T-helper 1 cell (primary cell): ENCODE measurements around the gene SEMG1.
A peak's percentile ranks its signal among the peaks of the same experiment; 100 is the strongest.

Source experiments
- DNase-seq, 5 donors: peaks; one replicate each; pipeline ENCODE4 v3.0.0-alpha.2; 2012 to 2020

The SEMG1 gene

GRCh38 chr20:45223136-45223535 lies 16.3 kb downstream of the SEMG1 start:
- no peak for DNase-seq

DNA sequence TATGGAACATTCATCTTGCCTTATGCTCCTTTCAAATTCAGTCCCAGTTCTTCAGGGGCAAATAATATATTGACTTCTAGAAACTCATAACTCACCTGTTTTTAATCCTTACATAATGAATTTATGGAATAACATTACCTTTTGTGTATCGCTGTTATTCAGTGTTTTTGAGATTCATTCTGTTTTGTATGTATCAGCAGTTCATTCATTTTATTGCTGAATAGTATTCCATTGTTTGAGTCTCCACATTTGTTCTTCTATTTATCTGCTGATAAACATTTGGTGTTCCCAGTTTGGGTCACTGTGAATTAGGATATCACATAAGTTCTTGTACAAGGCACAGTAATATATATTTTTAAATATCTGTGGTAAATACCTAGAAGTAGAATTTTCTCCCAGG lies 19.5 kb downstream of the SEMG1 start:
- DNase-seq: no peak

DNA sequence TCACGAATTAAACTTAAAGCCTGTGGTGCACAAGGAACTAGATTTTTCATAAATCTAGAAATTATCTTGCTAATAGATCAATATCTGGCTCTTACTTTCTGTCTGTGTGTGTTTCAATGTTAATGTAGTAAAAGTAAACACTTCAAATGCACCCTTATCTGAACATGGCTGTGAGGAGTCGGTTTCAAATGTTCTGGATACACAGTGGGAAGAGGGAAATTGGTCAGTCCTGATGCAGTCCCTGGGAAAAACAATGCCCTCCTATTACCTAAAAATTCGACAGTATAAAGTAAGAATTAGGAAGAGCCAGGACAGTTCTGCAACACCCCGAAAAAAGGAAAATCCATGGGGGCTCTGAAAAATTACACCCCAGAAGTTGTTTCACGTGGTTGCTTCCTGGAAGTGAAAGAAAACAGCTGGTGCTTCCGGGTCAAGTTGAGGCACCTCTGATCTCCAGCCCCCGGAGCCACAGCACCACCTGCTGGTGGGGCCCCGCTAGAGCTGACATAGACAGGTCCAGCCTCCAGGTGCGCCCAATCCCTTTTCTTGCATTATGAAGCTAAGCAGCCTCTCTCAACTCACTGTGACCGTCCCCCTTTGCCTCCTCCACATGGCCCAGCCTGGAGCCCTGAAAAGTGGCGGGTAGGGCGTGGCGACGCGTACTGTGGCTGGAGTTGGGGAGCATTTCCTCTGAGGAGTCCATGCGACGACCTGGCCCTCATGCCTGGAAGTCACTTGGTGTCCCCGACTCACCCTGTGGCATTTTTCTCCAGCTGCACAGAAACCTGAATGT lies 22.6 kb downstream of the SEMG1 start:
- peak in 2 of 5 donors; percentile 11 to 46 for DNase-seq

DNA sequence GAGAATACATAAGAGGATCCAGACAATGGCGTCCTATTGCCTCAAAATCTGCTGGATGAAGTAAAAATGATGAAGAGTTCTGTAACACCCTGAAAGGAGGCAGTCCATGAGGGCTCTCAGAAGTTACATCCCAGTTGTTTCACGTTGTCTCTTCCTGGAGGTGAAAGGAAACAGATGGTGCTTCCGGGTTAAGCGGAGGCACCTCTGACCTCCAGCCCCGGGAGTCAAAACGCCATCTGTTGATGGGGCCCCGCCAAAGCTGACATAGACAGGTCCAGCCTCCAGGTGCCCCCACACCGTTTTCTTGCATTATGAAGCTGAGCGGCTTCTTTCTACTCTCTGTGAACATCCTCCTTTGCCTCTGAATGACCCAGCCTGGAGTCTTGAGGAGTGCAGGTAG lies 23.8 kb downstream of the SEMG1 start:
- DNase-seq: no peak

DNA sequence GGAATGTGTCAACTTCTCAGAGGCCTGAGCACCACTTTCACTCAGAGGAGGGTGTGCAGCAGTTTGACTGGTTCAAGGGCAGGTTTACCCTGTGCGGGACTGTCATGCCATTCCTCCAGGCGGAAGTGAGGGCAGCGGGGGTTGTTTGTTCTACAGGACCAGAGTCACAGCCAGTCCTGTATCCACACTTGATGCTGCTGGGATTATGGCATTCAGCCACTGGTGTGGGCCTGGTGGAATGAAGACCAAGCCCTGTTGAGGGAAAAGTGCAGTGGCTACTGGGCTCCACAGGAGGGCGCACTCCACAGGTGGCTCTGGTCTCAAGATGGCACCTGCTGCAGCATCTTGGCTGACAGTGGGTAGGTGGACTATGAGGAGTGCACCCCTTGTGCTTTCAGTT lies 29.2 kb downstream of the SEMG1 start:
- DNase-seq: peak in 1 of 5 donors; percentile 26

DNA sequence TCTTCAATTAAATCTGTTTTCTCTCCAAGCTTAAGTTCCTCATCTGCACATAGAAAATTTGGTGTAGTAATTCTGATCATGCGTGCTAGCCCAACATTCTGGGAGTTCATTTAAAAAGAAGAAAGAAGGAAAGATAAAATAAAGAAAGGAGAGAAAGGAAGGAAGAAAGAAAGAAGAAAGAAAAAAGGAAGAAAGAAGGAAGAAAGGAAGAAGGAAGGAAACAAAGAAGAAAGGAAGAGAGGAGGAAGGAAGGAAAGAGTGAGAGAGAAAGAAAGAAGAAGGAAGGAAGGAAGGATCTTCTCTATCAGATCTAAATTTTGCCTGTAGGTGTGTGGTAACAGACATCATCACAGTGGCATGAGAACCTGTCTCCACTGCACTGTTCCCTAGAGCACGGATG lies 31.3 kb downstream of the SEMG1 start:
- no peak for DNase-seq

- DNase-seq: peak in 1 of 5 donors; percentile 16
These were observed 39.3 kb downstream of the SEMG1 start for GRCh38 chr20:45246109-45246508.

DNA sequence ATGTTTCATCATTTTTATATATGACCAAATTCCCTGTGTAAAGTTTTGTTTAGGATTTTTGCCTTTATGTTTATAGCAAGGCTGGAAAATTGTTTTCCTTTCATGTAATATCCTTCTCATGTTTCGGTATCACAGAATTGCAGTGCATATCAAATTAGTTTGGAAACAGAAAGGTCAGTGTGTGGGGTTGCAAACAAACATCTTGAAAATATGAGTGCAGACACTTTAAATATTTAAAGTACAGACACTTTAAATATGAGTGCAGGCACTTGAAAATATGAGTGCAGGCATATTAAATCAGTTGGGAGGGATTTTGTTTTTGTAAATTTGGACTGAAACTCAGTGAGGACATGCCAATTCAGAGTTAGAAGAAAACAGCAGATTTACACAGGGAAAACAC lies 41.0 kb downstream of the SEMG1 start:
- DNase-seq: no peak

DNA sequence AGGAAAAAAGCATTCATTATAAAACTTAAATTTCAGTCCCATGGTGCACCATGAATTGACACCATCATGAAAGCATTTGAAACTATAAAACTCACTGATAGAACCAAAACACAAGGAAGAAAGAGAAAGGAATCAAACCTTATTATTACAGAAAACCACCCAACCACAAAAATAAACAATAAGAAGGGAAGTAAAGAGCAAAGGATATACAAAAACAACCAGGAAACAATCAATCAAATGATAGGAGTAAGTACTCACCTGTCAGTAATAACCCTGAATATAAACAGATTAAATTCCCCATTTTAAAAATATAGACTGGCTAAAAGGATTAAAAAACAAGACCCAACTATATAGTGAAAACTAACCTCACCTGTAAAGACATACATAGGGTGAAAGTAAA lies 41.8 kb downstream of the SEMG1 start:
- DNase-seq: no peak

GRCh38 chr20:45251884-45252560 lies 45.2 kb downstream of the SEMG1 start:
- no peak for DNase-seq

GRCh38 chr20:45253261-45253660 lies 46.4 kb downstream of the SEMG1 start:
- no peak for DNase-seq

GRCh38 chr20:45254383-45255262 lies 47.8 kb downstream of the SEMG1 start, which contains the start of gene SLPI:
Gene SLPI, minus strand, starts transcription at chr20:45254564. Its CDS starts 21 bp downstream, at chr20:45254543.
- peak in 1 of 5 donors; percentile 57 for DNase-seq

GRCh38 chr20:45257161-45257560 lies 50.3 kb downstream of the SEMG1 start:
- DNase-seq: no peak

DNA sequence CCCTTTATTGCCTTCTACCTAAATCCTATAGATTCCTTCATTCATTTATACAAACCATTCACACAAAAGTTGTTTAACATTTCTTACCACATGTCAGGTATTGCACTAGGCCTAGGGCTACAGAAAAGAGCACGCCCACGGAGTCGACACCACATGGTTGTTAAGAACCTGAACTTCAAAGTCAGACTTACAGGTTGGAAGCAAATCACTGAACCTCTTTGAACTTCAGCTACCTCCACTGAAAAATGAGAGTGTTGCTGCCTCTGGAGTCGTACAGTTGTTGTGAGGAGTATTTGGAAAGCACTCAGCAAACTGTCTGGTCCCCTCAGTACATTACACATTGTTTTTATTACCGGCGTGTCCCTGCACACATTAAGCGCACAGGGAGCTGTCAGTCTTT lies 50.9 kb downstream of the SEMG1 start:
- DNase-seq: no peak

DNA sequence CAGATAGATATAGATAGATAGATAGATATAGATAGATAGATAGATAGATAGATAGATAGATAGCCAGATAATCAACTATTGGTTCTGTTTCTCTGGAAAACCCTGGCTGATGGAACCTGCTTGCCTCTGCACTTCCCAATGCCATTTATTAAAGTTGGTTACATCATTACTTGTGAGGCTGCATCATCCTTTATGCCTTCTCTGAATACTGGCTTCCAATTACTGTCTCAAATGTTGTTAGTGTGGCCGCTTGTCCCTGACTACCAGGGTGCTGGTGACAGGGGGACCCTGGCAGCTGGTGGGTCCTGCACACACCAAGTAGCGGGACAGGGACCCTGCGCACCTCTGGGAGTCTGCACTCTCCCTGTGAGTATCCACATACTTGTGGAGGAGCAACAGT lies 51.4 kb downstream of the SEMG1 start:
- DNase-seq: no peak

- no peak for DNase-seq
These were observed 51.8 kb downstream of the SEMG1 start for GRCh38 chr20:45258664-45259063.
